Body of pancreas (tissue), 4 donors: Measurements from ENCODE around the gene EYA3. TPM values are rescaled to one million over a fixed set of nuclear protein-coding genes. Genes with fewer than 3 reads are reported as not detected.

Source experiments
- ATAC-seq: fragments of 150-250 bp; one replicate; pipeline ENCODE4 v1.9.1; 2016
- DNase-seq, 4 donors: peaks; one replicate each; pipeline ENCODE4 v3.0.0-alpha.2; 2019
- H3K27ac ChIP-seq, 4 donors: fragments of 200-600 bp; sonication (generic); 1 replicate in 3 of 4; 2 replicates in 1 of 4; pipeline versions ENCODE4 v1.5.1 to v1.6.1; 2016 to 2019; ENCODE audit warnings: mild to moderate bottlenecking in 1 of 4, mixed read lengths in 1 of 4, moderate library complexity in 1 of 4
- H3K27me3 ChIP-seq, 2 donors: fragments of 200-600 bp; sonication (generic); one replicate each; pipeline ENCODE4 v1.6.0; 2016; ENCODE audit warnings: mild to moderate bottlenecking in 1 of 2
- H3K36me3 ChIP-seq, 2 donors: fragments of 200-600 bp; sonication (generic); replicated peaks in 1 of 2; 2 replicates each; pipeline ENCODE4 v1.5.1; 2016; ENCODE audit warnings: low read depth in 2 of 2; ENCODE audit not compliant: insufficient read depth in 1 of 2
- H3K4me1 ChIP-seq: fragments of 200-600 bp; sonication (generic); one replicate; pipeline ENCODE4 v1.6.0; 2016
- H3K4me3 ChIP-seq, 2 donors: fragments of 200-600 bp; sonication (generic); 1 replicate in 1 of 2; 2 replicates in 1 of 2; pipeline ENCODE4 v1.5.1; 2016 to 2019
- H3K9me3 ChIP-seq, 3 donors: fragments of 200-600 bp; sonication (generic); 1 replicate in 2 of 3; 2 replicates in 1 of 3; pipeline ENCODE4 v1.5.1; 2016
- POLR2A ChIP-seq, 3 donors: fragments of 450-650 bp; IDR thresholded peaks; one replicate each; pipeline ENCODE4 v1.6.1; 2016; ENCODE audit warnings: antibody characterized with exemption in 3 of 3, mild to moderate bottlenecking in 2 of 3
- WGBS, 2 donors: methylation state at CpG; one replicate each; pipeline ENCODE4 v1.1.5; 2017; 5-methylcytosine and 5-hydroxymethylcytosine counted together
- intact Hi-C: fragments of 100-400 bp; cut with DNase I; formaldehyde crosslinking; loops from one replicate; pipeline ENCODE4 v1.15.1; 2023
- total RNA-seq, 2 donors: library from RNA; depleted of rRNA; stranded (reverse); fragments of >200 nt; gene quantifications; one replicate each; pipeline ENCODE4 v1.1.0, GENCODE V29; 2016
- TF ChIP-seq, protein P1 (sequence below), 7 experiments: fragments of 450-650 bp in 4 of 7; fragments of 200-600 bp in 3 of 7; sonication (generic) in 3 of 7; IDR thresholded peaks; one replicate each; pipeline ENCODE4 v1.5.1; 2016 to 2019; ENCODE audit warnings: antibody characterized with exemption in 7 of 7

Gene EYA3
- total RNA-seq, 2 donors from 2014 or later: 7.8 to 15.5 TPM

DNA sequence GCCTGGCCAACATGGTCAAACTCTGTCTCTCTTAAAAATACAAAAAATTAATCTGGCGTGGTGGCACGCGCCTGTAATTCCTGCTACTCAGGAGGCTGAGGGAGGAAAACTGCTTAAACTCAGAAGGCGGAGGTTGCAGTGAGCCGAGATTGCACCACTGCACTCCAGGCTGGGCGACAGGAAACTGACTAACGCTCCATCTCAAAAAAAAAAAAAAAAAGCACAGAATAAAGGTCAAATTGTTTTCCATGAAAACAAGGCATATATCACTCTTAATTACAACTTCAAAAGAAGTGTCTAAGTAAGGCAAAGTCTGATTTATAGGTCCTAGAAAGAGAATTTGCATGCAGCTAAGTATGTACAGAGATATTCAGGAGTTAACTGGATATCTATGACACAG is 25.6 kb downstream of the EYA3 start:
- Histone ChIP-seq H3K4me1 (peaks cover 37% of the 10 kb centered on the region), H3K36me3 (no peaks in the 10 kb centered on the region), H3K27me3 (no peaks in the 10 kb centered on the region), H3K27ac (no peak overlapping the region), H3K9me3 (no peaks in the 10 kb centered on the region), H3K4me3 (no peak overlapping the region)
- DNase-seq (peak in 1 of 4 donors; percentile 7), ATAC-seq (no peak)
- 71 to 92% methylated on average over 7 of the region's 7 CpGs for WGBS, 2 donors
- TF ChIP-seq POLR2A (IDR thresholded peaks at IDR 0.05): no peak
- TF ChIP-seq, protein P1, sequence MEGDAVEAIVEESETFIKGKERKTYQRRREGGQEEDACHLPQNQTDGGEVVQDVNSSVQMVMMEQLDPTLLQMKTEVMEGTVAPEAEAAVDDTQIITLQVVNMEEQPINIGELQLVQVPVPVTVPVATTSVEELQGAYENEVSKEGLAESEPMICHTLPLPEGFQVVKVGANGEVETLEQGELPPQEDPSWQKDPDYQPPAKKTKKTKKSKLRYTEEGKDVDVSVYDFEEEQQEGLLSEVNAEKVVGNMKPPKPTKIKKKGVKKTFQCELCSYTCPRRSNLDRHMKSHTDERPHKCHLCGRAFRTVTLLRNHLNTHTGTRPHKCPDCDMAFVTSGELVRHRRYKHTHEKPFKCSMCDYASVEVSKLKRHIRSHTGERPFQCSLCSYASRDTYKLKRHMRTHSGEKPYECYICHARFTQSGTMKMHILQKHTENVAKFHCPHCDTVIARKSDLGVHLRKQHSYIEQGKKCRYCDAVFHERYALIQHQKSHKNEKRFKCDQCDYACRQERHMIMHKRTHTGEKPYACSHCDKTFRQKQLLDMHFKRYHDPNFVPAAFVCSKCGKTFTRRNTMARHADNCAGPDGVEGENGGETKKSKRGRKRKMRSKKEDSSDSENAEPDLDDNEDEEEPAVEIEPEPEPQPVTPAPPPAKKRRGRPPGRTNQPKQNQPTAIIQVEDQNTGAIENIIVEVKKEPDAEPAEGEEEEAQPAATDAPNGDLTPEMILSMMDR (IDR thresholded peaks at IDR 0.05): no peak
- intact Hi-C loops: no loop called here

DNA sequence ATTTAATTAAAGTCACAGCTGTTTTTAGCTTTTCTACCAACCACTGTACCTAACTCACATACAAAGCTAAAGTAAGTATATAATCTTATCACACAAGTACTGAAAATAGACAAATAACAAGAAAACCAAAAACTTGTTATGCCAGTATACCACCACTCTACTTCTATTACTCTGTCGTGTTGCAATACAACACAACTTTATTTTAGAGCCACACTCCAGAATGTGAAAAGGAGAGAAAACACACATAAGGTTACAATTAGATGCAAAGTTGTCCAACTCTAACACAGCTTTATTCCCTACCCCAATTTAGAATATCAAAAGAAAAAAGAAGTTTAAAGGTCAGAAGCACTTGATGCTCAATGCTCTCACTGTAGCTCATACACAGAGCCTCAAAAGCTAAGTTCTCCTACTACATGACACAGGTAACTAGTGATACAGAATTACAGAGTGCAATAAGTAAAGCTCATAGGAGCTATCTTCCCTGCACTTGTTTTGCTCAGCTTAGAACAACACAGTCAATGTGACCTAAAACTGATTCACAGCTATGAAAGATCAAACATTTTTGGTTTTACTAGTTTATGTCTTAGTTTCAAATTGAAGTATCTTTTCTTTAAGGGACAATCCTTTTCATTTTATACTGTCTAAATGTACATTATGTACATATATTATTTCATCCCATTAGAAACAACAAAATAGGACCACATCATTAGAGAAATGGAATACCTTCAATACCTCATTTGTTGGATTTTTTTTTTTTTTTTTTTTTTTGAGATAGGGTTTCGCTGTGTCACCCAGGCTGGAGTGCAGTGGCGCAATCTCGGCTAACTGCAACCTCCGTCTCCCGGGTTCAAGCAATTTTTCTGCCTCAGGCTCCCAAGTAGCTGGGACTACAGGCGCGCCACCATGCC is 29.2 kb downstream of the EYA3 start:
- 73 to 88% methylated on average over 8 of the region's 8 CpGs for WGBS, 2 donors
- DNase-seq: no peak
- no peak for TF ChIP-seq POLR2A (IDR thresholded peaks at IDR 0.05)
- TF ChIP-seq, protein P1 (IDR thresholded peaks at IDR 0.05): no peak

DNA sequence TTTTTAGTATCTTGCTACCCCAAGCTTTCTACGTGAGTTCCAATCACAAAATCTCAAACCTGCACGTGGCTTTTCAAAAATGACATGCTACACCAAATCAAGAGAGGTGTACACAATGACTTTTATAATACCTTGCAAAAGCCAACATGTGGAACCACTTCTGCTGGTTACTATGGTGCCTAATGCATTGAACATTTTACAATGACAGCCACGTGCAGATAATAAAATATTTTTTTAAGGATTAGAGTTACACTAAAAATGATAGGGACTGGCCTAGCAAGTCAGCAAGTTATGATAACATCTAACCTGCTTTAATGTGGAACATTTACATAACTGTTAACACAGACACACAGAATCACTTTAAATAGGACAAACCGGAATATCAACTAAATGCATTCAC is 30.2 kb downstream of the EYA3 start:
- Histone ChIP-seq H3K4me3 (no peak overlapping the region), H3K27ac (no peak overlapping the region), H3K9me3 (no peaks in the 10 kb centered on the region), H3K36me3 (no peaks in the 10 kb centered on the region), H3K27me3 (no peaks in the 10 kb centered on the region), H3K4me1 (peaks cover 19% of the 10 kb centered on the region)
- ATAC-seq (no peak), DNase-seq (no peak)
- TF ChIP-seq, protein P1 (IDR thresholded peaks at IDR 0.05): no peak
- TF ChIP-seq POLR2A (IDR thresholded peaks at IDR 0.05): no peak
- intact Hi-C loops: no loop called here
- WGBS, 2 donors: 22 to 35% methylated on average over 4 of the region's 4 CpGs

More for the DNA sequence above, 29.2 kb downstream of the EYA3 start:
- intact Hi-C loops: no loop called here
- H3K4me3 ChIP-seq: no peak overlapping the region
- no peak overlapping the region for H3K27ac ChIP-seq
- no peaks in the 10 kb centered on the region for H3K27me3 ChIP-seq
- H3K36me3 ChIP-seq: no peaks in the 10 kb centered on the region
- no peak for ATAC-seq
- peaks cover 19% of the 10 kb centered on the region for H3K4me1 ChIP-seq
- H3K9me3 ChIP-seq: no peaks in the 10 kb centered on the region

DNA sequence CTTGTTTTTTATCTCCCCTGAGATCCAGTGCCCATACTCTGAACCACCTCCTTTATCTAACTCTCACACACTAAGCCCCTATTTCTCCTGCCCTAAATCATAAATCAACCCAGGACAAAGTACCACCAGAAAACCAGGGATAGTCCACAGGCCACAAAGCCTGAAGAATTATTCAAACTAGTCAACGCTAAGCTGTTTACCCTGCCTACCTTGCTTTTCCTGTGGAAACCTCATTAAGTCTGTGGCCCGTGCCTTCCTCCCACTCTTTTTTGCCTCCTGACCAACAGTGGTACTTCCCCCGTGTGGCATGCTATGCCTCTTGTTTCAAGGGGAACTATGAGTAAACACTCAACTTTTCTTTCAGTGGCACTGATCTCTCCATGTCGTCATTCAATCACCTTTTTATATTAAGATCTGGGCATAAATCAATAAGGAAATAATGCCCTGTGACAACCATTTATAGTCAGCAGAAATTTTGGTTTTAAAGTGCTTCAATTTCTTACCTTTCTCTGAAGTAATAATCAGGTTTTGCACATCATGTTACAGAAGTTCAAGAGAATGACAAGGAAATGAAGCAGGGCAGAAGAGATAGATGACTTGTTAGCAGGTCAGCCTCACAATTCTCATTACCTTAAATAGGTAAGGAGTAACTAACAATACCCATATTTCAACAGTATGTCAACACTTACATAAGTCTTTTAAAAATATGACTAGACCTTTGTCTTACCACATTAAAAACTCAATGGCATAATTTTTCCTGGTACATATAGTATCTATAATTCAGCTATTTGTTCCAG is 32.1 kb downstream of the EYA3 start:
- intact Hi-C loops: no loop called here
- DNase-seq: no peak
- WGBS, 2 donors: 46 to 55% methylated on average over 4 of the region's 4 CpGs
- Histone ChIP-seq H3K4me1 (peaks cover 19% of the 10 kb centered on the region), H3K27ac (peak overlapping the region in 1 of 4 donors; percentile 3), H3K36me3 (no peaks in the 10 kb centered on the region), H3K27me3 (no peaks in the 10 kb centered on the region), H3K4me3 (no peak overlapping the region), H3K9me3 (no peaks in the 10 kb centered on the region)
- ATAC-seq: no peak
- TF ChIP-seq, protein P1 (IDR thresholded peaks at IDR 0.05): no peak
- no peak for TF ChIP-seq POLR2A (IDR thresholded peaks at IDR 0.05)
